Measurements from ENCODE around the gene TMIGD2. TPM values are rescaled to one million over a fixed set of nuclear protein-coding genes. Genes with fewer than 3 reads are reported as not detected.
"Not testable (repeated sequence)": the region's sequence is repeated elsewhere in the genome, so short reads cannot be mapped to it uniquely, and the experiment has no call there.

Gene TMIGD2
- polyA plus RNA-seq, 3 donors, result 0.26 TPM; not detected in 2

DNA sequence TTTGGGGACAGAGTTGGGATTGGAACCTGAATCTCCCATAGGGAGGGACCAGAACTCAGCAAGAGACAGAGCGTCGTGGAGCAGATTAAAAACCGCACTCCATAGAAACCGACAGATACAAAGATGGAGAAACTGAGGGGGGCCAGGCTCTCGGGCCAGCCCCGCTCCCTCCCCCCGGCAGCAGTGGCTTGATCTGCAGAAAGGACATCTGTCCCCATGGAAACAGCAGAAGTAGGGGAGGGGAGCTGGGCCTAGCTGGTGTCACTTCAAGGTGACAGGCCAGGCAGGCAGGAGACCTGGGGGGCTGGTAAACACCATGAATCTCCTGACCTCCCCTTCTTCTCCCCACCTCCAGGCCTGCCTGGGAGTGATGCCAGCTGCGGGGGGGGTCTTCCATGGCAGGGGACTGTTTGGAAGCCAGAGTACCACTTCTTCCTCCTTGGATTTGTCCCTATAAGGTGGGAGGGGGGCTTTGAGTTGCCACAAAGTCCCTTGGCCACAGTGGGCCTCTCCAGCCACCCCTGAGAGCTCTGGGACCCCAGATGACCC, 10.9 kb downstream of the TMIGD2 start:
- intact Hi-C loops (cut with micrococcal nuclease), result no loop called here
- Histone ChIP-seq H3K9me3 (replicated peaks in 1 of 2; ENCODE audit: control insufficient read depth in 1 of 2, insufficient read depth in 1 of 2, low read length in 2 of 2) (no peaks in the 10 kb centered on the region), H3K4me1 (ENCODE audit: control insufficient read depth in 1 of 2, insufficient read depth in 2 of 2, low read length in 2 of 2) (no peaks in the 10 kb centered on the region), H3K9ac (ENCODE audit: insufficient read depth, low read length, poor library complexity, severe bottlenecking) (no peak overlapping the region), H3K79me2 (ENCODE audit: insufficient read depth, low read length) (no peaks in the 10 kb centered on the region), H4K20me1 (ENCODE audit: insufficient read depth, low read length) (no peaks in the 10 kb centered on the region), H2AFZ (ENCODE audit: insufficient read depth, low read depth, low read length, poor library complexity, severe bottlenecking) (no peak overlapping the region), H3K4me2 (replicated peaks; ENCODE audit: extremely low read depth, low read length, poor library complexity, severe bottlenecking) (no peak overlapping the region), H3K27ac (ENCODE audit: low read depth in 1 of 2, low read length in 2 of 2) (no peak overlapping the region), H3K27me3 (ENCODE audit: control insufficient read depth in 2 of 2, insufficient read depth in 2 of 2, low read length in 2 of 2) (no peaks in the 10 kb centered on the region), H3K4me3 (replicated peaks in 1 of 3; ENCODE audit: low read depth in 2 of 3, low read length in 3 of 3) (no peak overlapping the region), H3K36me3 (replicated peaks in 1 of 2; ENCODE audit: control insufficient read depth in 1 of 2, insufficient read depth in 2 of 2, low read length in 2 of 2) (no peaks in the 10 kb centered on the region)
- no peak for DNase-seq
- TF ChIP-seq, protein P1, sequence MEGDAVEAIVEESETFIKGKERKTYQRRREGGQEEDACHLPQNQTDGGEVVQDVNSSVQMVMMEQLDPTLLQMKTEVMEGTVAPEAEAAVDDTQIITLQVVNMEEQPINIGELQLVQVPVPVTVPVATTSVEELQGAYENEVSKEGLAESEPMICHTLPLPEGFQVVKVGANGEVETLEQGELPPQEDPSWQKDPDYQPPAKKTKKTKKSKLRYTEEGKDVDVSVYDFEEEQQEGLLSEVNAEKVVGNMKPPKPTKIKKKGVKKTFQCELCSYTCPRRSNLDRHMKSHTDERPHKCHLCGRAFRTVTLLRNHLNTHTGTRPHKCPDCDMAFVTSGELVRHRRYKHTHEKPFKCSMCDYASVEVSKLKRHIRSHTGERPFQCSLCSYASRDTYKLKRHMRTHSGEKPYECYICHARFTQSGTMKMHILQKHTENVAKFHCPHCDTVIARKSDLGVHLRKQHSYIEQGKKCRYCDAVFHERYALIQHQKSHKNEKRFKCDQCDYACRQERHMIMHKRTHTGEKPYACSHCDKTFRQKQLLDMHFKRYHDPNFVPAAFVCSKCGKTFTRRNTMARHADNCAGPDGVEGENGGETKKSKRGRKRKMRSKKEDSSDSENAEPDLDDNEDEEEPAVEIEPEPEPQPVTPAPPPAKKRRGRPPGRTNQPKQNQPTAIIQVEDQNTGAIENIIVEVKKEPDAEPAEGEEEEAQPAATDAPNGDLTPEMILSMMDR (IDR thresholded peaks at IDR 0.05), result no peak
- Mint-ChIP-seq H3K4me3 (no peak overlapping the region), H3K9me3 (no peaks in the 10 kb centered on the region), H3K4me1 (no peaks in the 10 kb centered on the region), H3K27ac (peak overlapping the region in 1 of 7 donors; percentile 66), H3K36me3 (no peaks in the 10 kb centered on the region), H3K27me3 (ENCODE audit: low read depth in 3 of 3) (peaks cover 0 to 2% (median 1%) of the 10 kb centered on the region in 3 donors)
- WGBS (ENCODE audit: insufficient coverage), result 89% methylated on average over 7 of the region's 8 CpGs

DNA sequence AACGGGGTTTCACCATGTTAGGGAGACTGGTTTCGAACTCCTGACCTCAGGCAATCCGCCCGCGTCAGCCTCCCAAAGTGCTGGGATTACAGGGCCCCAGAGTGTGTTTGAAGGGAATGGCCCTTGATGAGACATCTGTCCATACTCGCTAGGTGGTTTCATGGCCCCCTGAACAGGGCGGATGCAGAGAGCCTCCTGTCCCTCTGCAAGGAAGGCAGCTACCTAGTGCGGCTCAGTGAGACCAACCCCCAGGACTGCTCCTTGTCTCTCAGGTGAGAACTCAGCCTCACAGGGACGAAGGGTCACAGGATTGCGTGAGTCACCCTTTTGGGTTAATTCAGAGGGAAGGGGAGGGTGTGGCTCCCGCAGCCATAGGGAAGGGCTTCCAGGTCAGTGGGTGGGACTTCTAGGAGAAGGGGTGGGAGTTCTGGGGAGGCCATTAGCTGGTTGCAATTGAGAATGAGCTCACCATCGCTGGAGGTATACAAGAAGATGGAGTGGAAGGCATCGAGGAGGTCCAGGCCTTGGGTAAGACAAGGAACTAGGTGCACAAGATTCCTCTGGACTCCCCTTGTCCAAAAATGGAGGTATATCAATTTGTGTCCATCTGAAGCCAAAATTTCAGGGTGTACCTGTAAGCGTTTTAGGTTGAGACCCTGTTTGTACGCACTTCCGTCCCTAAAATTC, 14.0 kb downstream of the TMIGD2 start:
- peaks cover 5 to 8% (median 6%) of the 10 kb centered on the region in 3 donors for H3K27me3 Mint-ChIP-seq (ENCODE audit: low read depth in 3 of 3)
- H3K4me3 Mint-ChIP-seq, result no peak overlapping the region
- Histone ChIP-seq H2AFZ (ENCODE audit: insufficient read depth, low read depth, low read length, poor library complexity, severe bottlenecking) (no peak overlapping the region), H3K27ac (ENCODE audit: low read depth in 1 of 2, low read length in 2 of 2) (no peak overlapping the region), H3K4me1 (ENCODE audit: control insufficient read depth in 1 of 2, insufficient read depth in 2 of 2, low read length in 2 of 2) (no peaks in the 10 kb centered on the region), H3K79me2 (ENCODE audit: insufficient read depth, low read length) (no peaks in the 10 kb centered on the region), H4K20me1 (ENCODE audit: insufficient read depth, low read length) (no peaks in the 10 kb centered on the region), H3K4me3 (replicated peaks in 1 of 3; ENCODE audit: low read depth in 2 of 3, low read length in 3 of 3) (no peak overlapping the region), H3K9ac (ENCODE audit: insufficient read depth, low read length, poor library complexity, severe bottlenecking) (no peak overlapping the region), H3K36me3 (replicated peaks in 1 of 2; ENCODE audit: control insufficient read depth in 1 of 2, insufficient read depth in 2 of 2, low read length in 2 of 2) (no peaks in the 10 kb centered on the region), H3K9me3 (replicated peaks in 1 of 2; ENCODE audit: control insufficient read depth in 1 of 2, insufficient read depth in 1 of 2, low read length in 2 of 2) (no peaks in the 10 kb centered on the region), H3K4me2 (replicated peaks; ENCODE audit: extremely low read depth, low read length, poor library complexity, severe bottlenecking) (no peak overlapping the region), H3K27me3 (ENCODE audit: control insufficient read depth in 2 of 2, insufficient read depth in 2 of 2, low read length in 2 of 2) (no peaks in the 10 kb centered on the region)
- TF ChIP-seq, protein P1 (IDR thresholded peaks at IDR 0.05), result no peak
- intact Hi-C loops (cut with micrococcal nuclease), result no loop called here
- DNase-seq, result no peak
- H3K36me3 Mint-ChIP-seq, result no peaks in the 10 kb centered on the region
- no peak overlapping the region for H3K27ac Mint-ChIP-seq
- H3K9me3 Mint-ChIP-seq, result peaks cover 0 to 3% (median 0%) of the 10 kb centered on the region in 7 donors
- 88% methylated on average over 13 of the region's 16 CpGs for WGBS (ENCODE audit: insufficient coverage)
- H3K4me1 Mint-ChIP-seq, result peaks cover 5% of the 10 kb centered on the region

DNA sequence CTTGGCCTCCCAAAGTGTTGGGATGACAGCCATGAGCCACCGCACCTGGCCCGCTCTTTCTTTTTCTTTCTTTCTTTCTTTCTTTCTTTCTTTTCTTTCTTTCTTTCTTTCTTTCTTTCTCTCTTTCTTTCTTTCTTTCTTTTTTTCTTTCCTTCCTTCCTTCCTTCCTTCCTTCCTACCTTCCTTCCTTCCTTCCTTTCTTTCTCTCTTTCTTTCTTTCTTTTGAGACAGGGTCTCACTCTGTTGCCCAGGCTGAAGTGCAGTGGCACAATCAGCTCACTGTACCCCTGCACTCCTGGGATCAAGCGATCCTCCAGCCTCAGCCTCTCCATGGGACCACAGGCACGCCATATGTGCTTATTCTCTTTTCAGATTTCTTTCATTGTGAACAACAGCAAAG, 16.0 kb downstream of the TMIGD2 start:
- intact Hi-C loops (cut with micrococcal nuclease); H3K9me3 ChIP-seq (replicated peaks in 1 of 2; ENCODE audit: control insufficient read depth in 1 of 2, insufficient read depth in 1 of 2, low read length in 2 of 2); H3K4me3 Mint-ChIP-seq; DNase-seq; H2AFZ ChIP-seq (ENCODE audit: insufficient read depth, low read depth, low read length, poor library complexity, severe bottlenecking); H3K36me3 ChIP-seq (replicated peaks in 1 of 2; ENCODE audit: control insufficient read depth in 1 of 2, insufficient read depth in 2 of 2, low read length in 2 of 2); H3K36me3 Mint-ChIP-seq; H3K27me3 ChIP-seq (ENCODE audit: control insufficient read depth in 2 of 2, insufficient read depth in 2 of 2, low read length in 2 of 2); H3K27ac Mint-ChIP-seq; H3K4me2 ChIP-seq (replicated peaks; ENCODE audit: extremely low read depth, low read length, poor library complexity, severe bottlenecking); H4K20me1 ChIP-seq (ENCODE audit: insufficient read depth, low read length); H3K4me1 ChIP-seq (ENCODE audit: control insufficient read depth in 1 of 2, insufficient read depth in 2 of 2, low read length in 2 of 2); H3K27ac ChIP-seq (ENCODE audit: low read depth in 1 of 2, low read length in 2 of 2); H3K79me2 ChIP-seq (ENCODE audit: insufficient read depth, low read length); H3K4me3 ChIP-seq (replicated peaks in 1 of 3; ENCODE audit: low read depth in 2 of 3, low read length in 3 of 3); H3K9me3 Mint-ChIP-seq; H3K9ac ChIP-seq (ENCODE audit: insufficient read depth, low read length, poor library complexity, severe bottlenecking); H3K4me1 Mint-ChIP-seq: not testable (repeated sequence)
- peaks cover 9 to 22% (median 14%) of the 10 kb centered on the region in 3 donors for H3K27me3 Mint-ChIP-seq (ENCODE audit: low read depth in 3 of 3)
- 84% methylated on average over 4 of the region's 4 CpGs for WGBS (ENCODE audit: insufficient coverage)

All from CD14-positive monocyte (primary cell).